WI38 (cell line): ENCODE data around the gene SLC22A3.

Experiments
- H3K4me3 ChIP-seq: 2 replicates; pipeline ENCODE4 v1.5.1; 2011; ENCODE audit warnings: low read depth, mild to moderate bottlenecking, control low read depth, low read length
- TF ChIP-seq, protein P1 (sequence below): IDR thresholded peaks from 2 replicates; pipeline ENCODE4 v1.5.1; 2012; ENCODE audit warnings: low read depth, mild to moderate bottlenecking, control low read depth, low read length

SLC22A3 gene

DNA sequence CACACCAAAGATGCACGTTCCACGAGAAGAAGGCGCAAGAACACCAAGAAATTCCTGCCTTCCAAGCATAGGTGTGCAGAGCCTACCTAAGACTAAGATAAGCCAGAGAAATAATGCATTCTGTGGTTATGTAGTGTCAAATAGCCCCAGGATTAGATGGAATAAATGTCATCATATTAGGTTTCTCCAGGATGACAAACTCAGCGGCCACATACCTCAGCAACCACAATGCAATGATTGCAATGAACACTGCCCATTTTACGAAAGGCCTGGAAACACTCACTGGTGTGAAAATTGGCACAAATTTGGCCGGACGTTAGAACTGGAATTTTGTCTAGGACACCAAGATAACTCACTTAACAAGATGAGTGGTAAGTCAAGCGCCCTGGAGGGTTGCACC lies 129.7 kb downstream of the SLC22A3 start:
- TF ChIP-seq, protein P1, sequence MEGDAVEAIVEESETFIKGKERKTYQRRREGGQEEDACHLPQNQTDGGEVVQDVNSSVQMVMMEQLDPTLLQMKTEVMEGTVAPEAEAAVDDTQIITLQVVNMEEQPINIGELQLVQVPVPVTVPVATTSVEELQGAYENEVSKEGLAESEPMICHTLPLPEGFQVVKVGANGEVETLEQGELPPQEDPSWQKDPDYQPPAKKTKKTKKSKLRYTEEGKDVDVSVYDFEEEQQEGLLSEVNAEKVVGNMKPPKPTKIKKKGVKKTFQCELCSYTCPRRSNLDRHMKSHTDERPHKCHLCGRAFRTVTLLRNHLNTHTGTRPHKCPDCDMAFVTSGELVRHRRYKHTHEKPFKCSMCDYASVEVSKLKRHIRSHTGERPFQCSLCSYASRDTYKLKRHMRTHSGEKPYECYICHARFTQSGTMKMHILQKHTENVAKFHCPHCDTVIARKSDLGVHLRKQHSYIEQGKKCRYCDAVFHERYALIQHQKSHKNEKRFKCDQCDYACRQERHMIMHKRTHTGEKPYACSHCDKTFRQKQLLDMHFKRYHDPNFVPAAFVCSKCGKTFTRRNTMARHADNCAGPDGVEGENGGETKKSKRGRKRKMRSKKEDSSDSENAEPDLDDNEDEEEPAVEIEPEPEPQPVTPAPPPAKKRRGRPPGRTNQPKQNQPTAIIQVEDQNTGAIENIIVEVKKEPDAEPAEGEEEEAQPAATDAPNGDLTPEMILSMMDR: no peak
- H3K4me3 ChIP-seq: no peak overlapping the region

DNA sequence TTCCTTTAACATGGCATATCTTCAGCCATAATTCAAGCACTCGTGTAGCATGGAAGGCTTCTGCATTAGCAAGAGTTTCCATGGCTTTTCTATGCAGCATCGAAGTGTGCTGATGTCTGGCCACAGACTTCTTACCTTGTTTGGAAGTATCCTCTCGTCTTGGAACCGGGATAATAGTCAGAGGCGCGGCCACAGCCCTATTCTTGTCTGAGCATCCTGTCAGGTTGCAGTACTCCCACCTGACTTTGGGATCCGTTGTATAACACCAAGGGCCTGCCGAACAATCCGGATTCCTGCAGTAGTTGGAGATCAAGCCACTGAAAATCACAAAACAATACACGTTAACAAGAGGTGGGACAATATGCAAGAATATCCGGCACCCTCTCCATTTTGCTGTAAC lies 138.9 kb downstream of the SLC22A3 start:
- no peak overlapping the region for H3K4me3 ChIP-seq
- TF ChIP-seq, protein P1: no peak

DNA sequence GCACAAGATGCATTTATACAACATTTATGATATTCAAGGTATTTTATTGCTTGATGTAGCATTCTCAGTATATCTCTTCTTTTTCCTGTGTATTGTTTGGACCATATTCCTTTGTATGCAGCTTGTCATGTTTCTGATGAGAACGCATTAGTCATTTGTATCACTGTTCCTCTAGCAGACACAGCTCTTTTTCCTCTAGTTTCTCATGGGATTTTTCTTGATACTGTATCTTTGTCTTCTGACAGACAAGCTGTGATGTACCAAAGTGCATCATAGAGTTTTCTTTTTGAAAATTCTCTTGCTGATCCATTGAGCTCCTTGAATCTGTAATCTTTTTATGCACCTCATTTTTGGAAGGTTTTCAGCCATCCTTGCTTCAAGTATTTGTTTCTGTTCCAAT lies 140.9 kb downstream of the SLC22A3 start:
- no peak overlapping the region for H3K4me3 ChIP-seq
- TF ChIP-seq, protein P1: no peak

DNA sequence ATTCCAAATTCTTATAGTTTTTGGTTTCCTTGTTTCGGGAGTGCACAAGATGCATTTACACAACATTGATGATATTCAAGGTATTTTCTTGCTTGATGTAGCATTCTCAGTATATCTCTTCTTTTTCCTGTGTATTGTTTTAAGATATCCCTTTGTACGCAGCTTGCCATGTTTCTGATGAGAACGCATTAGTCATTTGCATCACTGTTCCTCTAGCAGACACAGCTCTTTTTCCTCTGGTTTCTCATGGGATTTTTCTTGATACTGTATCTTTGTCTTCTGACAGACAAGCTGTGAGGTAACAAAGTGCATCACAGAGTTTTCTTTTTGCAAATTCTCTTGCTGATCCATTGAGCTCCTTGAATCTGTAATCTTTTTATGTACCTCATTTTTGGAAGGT lies 146.4 kb downstream of the SLC22A3 start:
- H3K4me3 ChIP-seq: no peak overlapping the region
- TF ChIP-seq, protein P1: no peak

DNA sequence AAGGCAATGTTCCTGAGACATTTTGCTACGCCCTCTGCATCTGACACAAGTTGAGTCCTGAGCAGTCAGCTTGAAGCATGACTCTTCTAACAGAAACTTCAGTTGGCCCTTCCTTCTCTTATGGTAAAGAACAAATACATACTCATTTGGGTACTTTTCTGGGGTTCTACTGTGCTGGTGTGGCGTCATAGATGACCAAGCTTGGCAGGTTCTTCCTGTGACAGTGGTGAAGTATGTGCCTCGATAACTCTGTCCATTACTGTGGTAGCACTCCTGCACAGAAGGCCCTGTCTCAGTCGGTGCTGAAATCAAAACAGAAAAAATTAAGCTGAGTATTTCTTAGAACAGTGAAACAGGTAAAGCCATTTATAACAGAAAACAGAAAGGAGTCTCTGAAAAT lies 152.5 kb downstream of the SLC22A3 start:
- TF ChIP-seq, protein P1: no peak
- no peak overlapping the region for H3K4me3 ChIP-seq
